B cell (primary cell): ENCODE measurements around the gene PCDHB16. TPM values are rescaled to one million over a fixed set of nuclear protein-coding genes. Genes with fewer than 3 reads are reported as not detected.
A peak's percentile ranks its signal among the peaks of the same experiment; 100 is the strongest.

Experiments
- ATAC-seq: fragments of 200-7000 bp; cut with Tn5 transposase; one replicate; pipeline ENCODE4 v1.10.0; 2021; ENCODE audit warnings: low read depth, mild to moderate bottlenecking, moderate number of reproducible peaks, moderate library complexity
- CTCF ChIA-PET: fragments of 350-600 bp; sonication (Branson Sonifier 250); formaldehyde crosslinking; loops from one replicate; lab custom pipeline; 2021; ENCODE audit warnings: antibody characterized with exemption, inconsistent platforms; lab: Charles Lee
- POLR2A ChIA-PET: fragments of 350-600 bp; sonication (Branson Sonifier 250); formaldehyde crosslinking; loops from one replicate; lab custom pipeline; 2021; ENCODE audit warnings: antibody characterized with exemption; lab: Charles Lee
- DNase-seq: peaks from one replicate; pipeline ENCODE4 v3.0.0; 2013
- H2AFZ ChIP-seq: 2 replicates; pipeline ENCODE4 v1.6.1; 2012; ENCODE audit warnings: mild to moderate bottlenecking, low read depth, low read length; ENCODE audit not compliant: insufficient read depth, poor library complexity, severe bottlenecking
- H3K27ac ChIP-seq, 2 donors: 1 replicate in 1 of 2; 2 replicates in 1 of 2; pipeline ENCODE4 v1.5.1; 2012 to 2013; ENCODE audit warnings: low read length in 2 of 2, mild to moderate bottlenecking in 2 of 2, moderate library complexity in 1 of 2
- H3K27me3 ChIP-seq, 4 experiments: fragments of 200-600 bp in 1 of 4; sonication (generic) in 1 of 4; replicated peaks in 1 of 4; 1 replicate in 2 of 4; 2 replicates in 2 of 4; pipeline versions ENCODE4 v1.6.1 to v1.7.0; 2013 to 2016; ENCODE audit warnings: low read length in 3 of 4, mild to moderate bottlenecking in 2 of 4, mixed read lengths in 1 of 4, moderate library complexity in 1 of 4; ENCODE audit not compliant: insufficient read depth in 4 of 4, control insufficient read depth in 3 of 4; ENCODE audit errors: control extremely low read depth in 1 of 4
- H3K36me3 ChIP-seq, 2 experiments: replicated peaks in 1 of 2; 1 replicate in 1 of 2; 2 replicates in 1 of 2; pipeline versions ENCODE4 v1.6.1 to v1.7.1; 2013; ENCODE audit warnings: low read length in 1 of 2; ENCODE audit not compliant: insufficient read depth in 2 of 2, control insufficient read depth in 1 of 2; ENCODE audit errors: control extremely low read depth in 1 of 2, extremely low read depth in 1 of 2
- H3K4me1 ChIP-seq, 2 donors: fragments of 200-600 bp in 1 of 2; sonication (generic) in 1 of 2; 1 replicate in 1 of 2; 2 replicates in 1 of 2; pipeline versions ENCODE4 v1.5.1 to v1.6.1; 2013 to 2017; ENCODE audit warnings: low read length in 2 of 2; ENCODE audit not compliant: control insufficient read depth in 2 of 2, insufficient read depth in 2 of 2
- H3K4me2 ChIP-seq: replicated peaks from 2 replicates; pipeline ENCODE3; 2012; ENCODE audit warnings: mild to moderate bottlenecking, low read depth, low read length; ENCODE audit not compliant: poor library complexity, severe bottlenecking
- H3K4me3 ChIP-seq, 5 experiments: fragments of 200-600 bp in 1 of 5; sonication (generic) in 1 of 5; 1 replicate in 3 of 5; 2 replicates in 2 of 5; pipeline versions ENCODE4 v1.5.1 to v1.7.0; 2011 to 2016; ENCODE audit warnings: low read length in 4 of 5, mild to moderate bottlenecking in 4 of 5, low read depth in 2 of 5, control low read depth in 1 of 5, moderate library complexity in 1 of 5; ENCODE audit not compliant: insufficient read depth in 1 of 5; ENCODE audit errors: control extremely low read depth in 1 of 5, extremely low read depth in 1 of 5
- H3K79me2 ChIP-seq: fragments of 200-600 bp; sonication (generic); one replicate; pipeline ENCODE4 v1.6.0; 2016; ENCODE audit warnings: low read length; ENCODE audit not compliant: control insufficient read depth, insufficient read depth
- H3K9ac ChIP-seq: fragments of 200-600 bp; sonication (generic); 2 replicates; pipeline ENCODE4 v1.6.1; 2017; ENCODE audit warnings: mild to moderate bottlenecking, low read length, moderate library complexity
- H3K9me3 ChIP-seq, 3 donors: one replicate each; pipeline versions ENCODE4 v1.6.1 to v1.7.1; 2013; ENCODE audit warnings: low read length in 2 of 3; ENCODE audit not compliant: control insufficient read depth in 2 of 3, insufficient read depth in 1 of 3; ENCODE audit errors: control extremely low read depth in 1 of 3
- H4K20me1 ChIP-seq: 2 replicates; pipeline ENCODE4 v1.6.0; 2012; ENCODE audit warnings: mild to moderate bottlenecking, low read length; ENCODE audit not compliant: insufficient read depth, control insufficient read depth, poor library complexity, severe bottlenecking
- H3K27ac Mint-ChIP-seq: one replicate; pipeline ENCODE4 v1.8.0; 2021; ENCODE audit warnings: mixed read lengths
- H3K27me3 Mint-ChIP-seq: one replicate; pipeline ENCODE4 v1.8.0; 2021; ENCODE audit warnings: mixed read lengths
- H3K4me1 Mint-ChIP-seq: one replicate; pipeline ENCODE4 v1.8.0; 2021; ENCODE audit warnings: mixed read lengths
- H3K4me3 Mint-ChIP-seq: one replicate; pipeline ENCODE4 v1.8.0; 2021; ENCODE audit warnings: mixed read lengths
- H3K9me3 Mint-ChIP-seq: one replicate; pipeline ENCODE4 v1.8.0; 2022; ENCODE audit warnings: mixed read lengths; ENCODE audit not compliant: insufficient read depth
- CTCF ChIP-seq: fragments of 200-600 bp; IDR thresholded peaks from one replicate; pipeline ENCODE4 v1.8.0; 2022; ENCODE audit warnings: antibody characterized with exemption, mild to moderate bottlenecking
- EZH2 ChIP-seq: IDR thresholded peaks from 2 replicates; pipeline ENCODE4 v1.6.1; 2012; ENCODE audit warnings: borderline replicate concordance, low read depth, mild to moderate bottlenecking, moderate library complexity, low read length; ENCODE audit not compliant: insufficient read depth, poor library complexity, severe bottlenecking
- WGBS: methylation state at CpG from one replicate; pipeline ENCODE4 v1.1.5; 2013; ENCODE audit warnings: missing lambda C conversion rate; ENCODE audit not compliant: insufficient coverage; 5-methylcytosine and 5-hydroxymethylcytosine counted together
- intact Hi-C: fragments of 100-400 bp; cut with micrococcal nuclease; formaldehyde crosslinking; loops from one replicate; pipeline ENCODE4 v1.10.0; 2022
- polyA plus RNA-seq: library from polyadenylated mRNA; depleted of rRNA; stranded (reverse); fragments of >200 nt; gene quantifications from 2 replicates; pipeline ENCODE4 v1.2.3, GENCODE V29; 2012
- total RNA-seq, 2 donors: library from RNA; stranded (reverse); fragments of 120-200 nt in 1 of 2; gene quantifications; 1 replicate in 1 of 2; 2 replicates in 1 of 2; pipeline versions ENCODE4 v1.2.3 to v1.2.4, GENCODE V29; 2013 to 2022

PCDHB16 gene
- total and polyA plus RNA-seq, 2 donors (not counting 1 experiment from before 2014, with no cell fraction given) = not detected

GRCh38 chr5:141149812-141150211, 32.4 kb upstream of the PCDHB16 start, which contains the start of gene PCDHB6:
PCDHB6 (plus strand) TSS chr5:141150057; CDS start chr5:141150258, 201 bp downstream.
- H4K20me1 ChIP-seq = no peaks in the 10 kb centered on the region
- 24% methylated on average over 15 of the region's 18 CpGs for WGBS
- no peaks in the 10 kb centered on the region for H3K36me3 ChIP-seq
- no peak for DNase-seq
- TF ChIP-seq CTCF = no peak
- TF ChIP-seq EZH2 = no peak
- H3K27ac ChIP-seq = no peak within 1 kb of the TSS
- H3K4me3 Mint-ChIP-seq = no peak within 1 kb of the TSS
- intact Hi-C loops = no loop called here
- no peaks in the 10 kb centered on the region for H3K79me2 ChIP-seq
- H3K27ac Mint-ChIP-seq = no peak within 1 kb of the TSS
- H3K27me3 ChIP-seq = peaks cover 0 to 6% (median 2%) of the 10 kb centered on the region in 4 experiments
- H2AFZ ChIP-seq = peak within 1 kb of the TSS; percentile 17
- no peaks in the 10 kb centered on the region for H3K9me3 Mint-ChIP-seq
- no peaks in the 10 kb centered on the region for H3K4me1 Mint-ChIP-seq
- no peak for ATAC-seq
- ChIA-PET CTCF (interaction anchor here (0.9 kb wide), 1 partner anchor 414 kb away, joined by 3 read pairs; no protein-coding TSS in a partner anchor), POLR2A (no interaction called here)
- H3K9me3 ChIP-seq = peaks cover 0 to 26% (median 9%) of the 10 kb centered on the region in 3 donors
- peaks cover 17% of the 10 kb centered on the region for H3K27me3 Mint-ChIP-seq
- H3K9ac ChIP-seq = no peak within 1 kb of the TSS
- no peaks in the 10 kb centered on the region for H3K4me1 ChIP-seq
- H3K4me3 ChIP-seq = no peak within 1 kb of the TSS
- H3K4me2 ChIP-seq = no peak within 1 kb of the TSS

- no peak overlapping the region for H3K27ac ChIP-seq
- Mint-ChIP-seq H3K4me1 (no peaks in the 10 kb centered on the region), H3K27ac (no peak overlapping the region), H3K9me3 (no peaks in the 10 kb centered on the region), H3K27me3 (peaks cover 19% of the 10 kb centered on the region), H3K4me3 (no peak overlapping the region)
- no peaks in the 10 kb centered on the region for H3K4me1 ChIP-seq
- H3K4me2 ChIP-seq = no peak overlapping the region
- H2AFZ ChIP-seq = peak overlapping the region; percentile 17
- DNase-seq (no peak), ATAC-seq (no peak)
- intact Hi-C loops = no loop called here
- H3K4me3 ChIP-seq = no peak overlapping the region
- H3K36me3 ChIP-seq = no peaks in the 10 kb centered on the region
- TF ChIP-seq CTCF (no peak), EZH2 (no peak)
- no peaks in the 10 kb centered on the region for H3K79me2 ChIP-seq
- WGBS = 51% methylated on average over 33 of the region's 33 CpGs
- H4K20me1 ChIP-seq = no peaks in the 10 kb centered on the region
- no peak overlapping the region for H3K9ac ChIP-seq
- CTCF ChIA-PET = interaction anchor here (0.9 kb wide), 1 partner anchor 414 kb away, joined by 3 read pairs; no protein-coding TSS in a partner anchor
- POLR2A ChIA-PET = no interaction called here
- peaks cover 0 to 29% (median 9%) of the 10 kb centered on the region in 3 donors for H3K9me3 ChIP-seq
- peaks cover 0 to 6% (median 2%) of the 10 kb centered on the region in 4 experiments for H3K27me3 ChIP-seq
Observed at GRCh38 chr5:141150224-141150992, 31.8 kb upstream of the PCDHB16 start.
